Stimulated activated CD8-positive, alpha-beta memory T cell treated with anti-CD3 and anti-CD28 coated beads, Interleukin-12 subunit alpha, Interleukin-12 subunit beta, amount 100 ng/mL, for 4 hours (primary cell): Measurements from ENCODE around the gene CLCN3.
A peak's percentile ranks its signal among the peaks of the same experiment; 100 is the strongest.
"Not testable (repeated sequence)": the region's sequence is repeated elsewhere in the genome, so short reads cannot be mapped to it uniquely, and the experiment has no call there.

ENCODE experiments used
- DNase-seq: peaks from one replicate; pipeline ENCODE4 v3.0.0-alpha.2; 2020; ENCODE audit warnings: low read depth

Gene CLCN3

DNA sequence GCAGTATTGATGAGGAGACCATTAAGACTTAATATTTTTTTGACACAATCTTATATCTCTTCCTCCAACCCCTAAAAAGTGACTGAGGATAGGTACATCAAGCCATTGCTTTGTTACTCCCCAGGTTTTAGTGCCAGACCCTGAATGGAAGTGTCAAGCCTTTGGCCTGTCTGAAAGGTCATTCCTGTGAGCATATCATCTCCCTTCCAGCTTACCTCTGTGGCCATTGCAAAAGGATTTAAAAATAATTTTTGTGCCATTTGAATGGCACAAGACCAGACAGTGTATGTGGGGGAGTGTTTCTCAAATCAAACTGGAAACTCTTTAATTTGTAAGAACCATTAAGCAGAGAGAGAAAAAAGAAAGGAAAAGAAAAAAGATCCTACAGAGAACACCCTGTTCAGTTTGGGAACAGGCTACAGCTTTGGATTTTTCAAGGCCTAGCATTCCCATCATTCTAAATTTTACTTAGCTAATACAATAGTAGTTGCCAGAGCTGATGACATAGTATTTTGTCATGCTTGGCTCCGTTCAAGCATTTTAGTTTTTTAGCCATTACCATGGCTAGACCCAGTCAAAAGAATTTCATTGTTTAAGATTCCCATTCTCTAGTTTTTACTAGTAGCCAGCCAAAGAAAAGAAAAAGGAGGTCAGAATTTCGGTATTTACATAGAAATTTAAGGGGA lies 87.7 kb downstream of the CLCN3 start:
- DNase-seq = no peak

DNA sequence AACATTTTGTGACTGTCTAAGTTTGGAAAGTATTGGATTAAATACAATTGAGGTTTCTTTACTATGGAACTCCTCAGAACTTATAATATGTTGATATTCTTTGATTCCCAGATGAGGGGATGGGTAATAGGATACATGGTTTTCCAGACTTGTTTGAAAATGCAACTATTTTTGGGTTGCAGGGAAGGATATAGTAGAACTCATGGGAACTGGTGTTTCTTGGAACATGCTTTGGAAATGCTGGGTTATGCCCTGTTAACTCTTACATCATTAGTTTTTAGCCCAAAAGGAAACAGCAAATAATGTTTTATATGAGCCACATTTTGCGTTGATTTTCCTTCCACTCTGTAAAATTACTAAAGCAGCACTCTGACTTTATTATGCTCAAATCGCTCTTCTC lies 95.4 kb downstream of the CLCN3 start:
- DNase-seq = no peak

- DNase-seq = no peak
Measured at GRCh38 chr4:169716677-169717076, 96.3 kb downstream of the CLCN3 start.

GRCh38 chr4:169720529-169720928 lies 100.2 kb downstream of the CLCN3 start:
- DNase-seq = no peak

DNA sequence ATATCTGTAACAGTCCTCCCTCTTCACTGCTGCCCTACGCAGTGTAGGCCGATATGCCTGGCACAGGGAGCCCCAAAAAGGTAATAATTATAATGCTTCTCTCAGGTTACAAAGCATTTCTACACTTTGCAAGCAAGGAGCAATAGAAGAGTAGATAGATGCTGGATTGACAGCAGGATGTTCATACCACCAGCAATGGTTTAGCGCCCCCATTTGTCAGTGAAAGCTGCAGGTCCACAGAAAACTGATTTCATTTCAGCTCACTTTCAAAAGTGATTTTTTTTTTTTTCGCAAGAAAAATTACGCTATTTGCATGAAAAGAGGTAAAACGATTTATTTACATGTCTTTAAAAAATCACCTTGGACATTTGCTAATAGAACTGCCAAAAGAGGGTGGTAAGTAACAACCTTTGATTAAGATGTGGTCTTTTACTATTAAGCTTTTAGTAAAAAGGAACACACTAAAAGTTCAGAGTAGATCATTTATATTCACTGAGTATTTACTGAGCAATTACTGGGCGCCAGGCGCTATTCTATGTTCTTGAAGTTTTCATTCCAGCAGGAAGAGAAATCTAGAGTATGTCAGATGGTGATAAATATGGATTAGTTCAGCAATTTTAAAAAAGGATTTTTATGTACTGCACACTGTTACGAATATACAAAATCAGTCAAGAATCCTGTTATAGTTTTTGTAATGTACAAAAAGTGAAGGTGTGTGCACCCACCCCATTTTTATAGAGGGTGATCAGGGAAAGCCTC lies 103.0 kb downstream of the CLCN3 start:
- DNase-seq = no peak

DNA sequence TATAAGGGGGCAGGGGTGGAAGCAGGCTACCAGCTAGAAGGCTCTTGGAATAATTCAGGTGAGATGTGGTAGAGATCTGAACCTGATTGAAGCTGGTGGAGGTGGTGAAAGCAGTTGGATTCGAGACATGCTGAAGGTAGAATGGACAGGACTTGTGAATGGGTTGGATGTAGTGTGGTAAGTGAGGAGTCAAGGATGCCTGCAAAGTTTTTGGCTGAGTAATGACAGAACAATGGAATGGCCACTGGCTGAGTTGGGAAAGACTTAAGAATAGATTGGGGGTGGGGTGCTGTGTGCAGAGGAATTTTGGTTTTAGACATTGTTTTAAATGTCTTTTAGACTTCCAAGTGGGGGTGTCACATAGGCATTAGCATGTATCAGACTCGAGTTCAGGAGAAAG lies 103.9 kb downstream of the CLCN3 start:
- no peak for DNase-seq

DNA sequence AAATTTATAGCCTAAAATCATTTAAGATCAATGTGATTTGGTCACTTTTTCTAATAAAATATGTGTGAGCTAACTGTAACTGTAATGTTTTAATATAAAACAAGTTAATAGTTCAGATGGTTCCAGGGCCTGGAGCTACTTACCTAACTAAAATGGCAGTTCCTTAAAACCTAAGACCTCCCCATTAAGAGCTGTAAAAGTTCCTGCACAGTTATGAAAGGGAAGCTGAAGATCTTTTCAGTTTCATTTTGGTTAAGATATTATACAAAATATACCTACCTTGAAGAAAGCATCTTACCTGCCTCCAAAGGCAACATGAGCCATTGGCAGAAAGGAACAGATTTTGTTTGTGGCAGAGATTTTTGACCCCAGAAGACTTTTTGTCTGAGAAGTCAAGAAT lies 107.2 kb downstream of the CLCN3 start:
- DNase-seq = no peak

DNA sequence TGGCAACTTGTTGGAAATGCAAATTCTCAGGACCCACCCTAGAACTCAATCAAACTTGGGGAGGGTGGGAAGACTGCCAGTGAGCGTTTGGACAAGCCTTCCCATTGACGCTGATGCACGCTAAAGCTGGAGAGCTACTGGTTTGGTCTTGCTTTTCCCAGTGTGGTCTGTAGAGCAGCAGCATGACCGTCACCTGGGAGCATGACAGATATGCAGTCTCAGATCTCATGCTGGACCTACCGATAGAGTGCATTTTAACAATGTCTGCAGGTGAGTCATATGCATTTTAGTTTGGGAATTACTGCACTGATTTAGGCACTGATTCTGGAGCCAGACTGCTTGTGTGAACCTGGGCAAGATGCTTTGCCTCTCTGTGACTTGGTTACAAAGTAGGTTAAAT lies 110.2 kb downstream of the CLCN3 start:
- no peak for DNase-seq

- not testable (repeated sequence) for DNase-seq
Measured at GRCh38 chr4:169738604-169739003, 118.2 kb downstream of the CLCN3 start.

- DNase-seq = no peak
Measured at GRCh38 chr4:169741569-169741968, 121.2 kb downstream of the CLCN3 start.

DNA sequence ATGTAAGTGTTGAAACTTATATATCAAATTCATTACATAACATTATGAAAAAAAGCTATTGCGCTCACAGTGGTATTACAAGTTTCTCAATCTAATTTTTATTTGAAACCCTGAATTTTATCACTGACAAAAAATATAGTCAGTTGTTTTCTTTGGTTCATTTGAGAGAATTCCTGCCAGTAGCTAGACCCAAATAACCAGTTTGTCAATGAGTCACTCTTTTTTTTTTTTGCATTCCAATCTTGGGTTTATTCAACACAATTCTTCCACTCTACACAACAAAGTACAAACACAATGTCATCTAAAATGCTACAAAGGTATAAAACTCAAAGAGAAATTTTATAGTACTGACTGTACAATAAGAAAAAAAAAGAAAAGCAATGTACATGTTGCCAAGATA lies 124.2 kb downstream of the CLCN3 start:
- no peak for DNase-seq

DNA sequence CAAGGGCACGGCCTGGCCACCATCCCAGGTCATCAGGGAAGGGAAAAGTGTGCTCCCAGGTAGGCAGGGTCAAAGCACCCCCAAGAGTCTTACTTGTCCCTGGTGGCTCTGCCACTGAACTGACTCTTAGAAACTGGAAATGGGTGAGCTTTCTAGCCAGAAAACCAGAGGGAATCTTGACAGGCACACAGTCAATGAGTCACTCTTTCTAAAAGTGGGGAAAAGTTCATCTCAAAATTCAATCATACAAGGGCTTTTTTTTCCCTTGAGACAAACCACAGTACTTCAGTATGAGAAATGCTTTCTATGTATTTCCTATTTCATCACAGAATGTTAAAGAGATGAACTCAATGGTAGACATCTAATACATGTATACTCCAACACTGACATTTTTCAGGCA lies 124.9 kb downstream of the CLCN3 start:
- no peak for DNase-seq

- no peak for DNase-seq
Measured at GRCh38 chr4:169756971-169757574, 136.7 kb downstream of the CLCN3 start.

DNA sequence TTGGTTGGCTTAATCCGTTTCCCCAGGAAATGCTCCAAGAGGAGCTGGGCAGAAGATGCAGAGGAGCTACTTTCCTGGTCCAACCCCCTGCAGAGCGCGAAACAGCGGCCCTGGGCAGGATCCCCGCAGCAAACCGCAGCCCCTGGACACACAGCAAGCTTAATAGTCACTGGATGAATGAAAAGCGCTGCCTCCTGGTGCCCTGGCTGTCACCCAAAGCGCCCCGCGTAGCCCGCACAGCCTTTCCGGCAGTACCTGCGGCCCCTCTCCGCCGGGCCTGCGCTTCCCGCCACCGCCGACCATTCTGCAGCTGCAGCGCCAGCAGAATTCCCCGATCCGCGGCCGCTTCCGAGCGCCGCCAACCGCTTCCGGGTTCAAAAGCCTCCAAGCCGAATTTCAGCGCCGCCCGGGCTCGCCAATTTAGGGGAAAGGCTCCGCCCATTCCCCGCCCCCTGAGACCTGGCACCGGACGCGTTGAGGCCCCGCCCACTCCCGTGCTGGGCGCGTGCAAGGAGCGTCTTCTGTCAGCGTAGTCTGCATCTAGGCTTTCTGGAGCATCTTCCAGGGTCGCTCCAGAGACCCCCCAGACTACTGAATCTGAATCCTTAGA lies 137.3 kb downstream of the CLCN3 start, which contains the start of gene HPF1:
TSS of gene HPF1 (minus strand) at position 370 of the 610 bp plus-strand sequence. CDS start at position 303, 67 bp downstream.
- peak; percentile 90 for DNase-seq

- no peak for DNase-seq
Measured at GRCh38 chr4:169758401-169758962, 138.1 kb downstream of the CLCN3 start.

DNA sequence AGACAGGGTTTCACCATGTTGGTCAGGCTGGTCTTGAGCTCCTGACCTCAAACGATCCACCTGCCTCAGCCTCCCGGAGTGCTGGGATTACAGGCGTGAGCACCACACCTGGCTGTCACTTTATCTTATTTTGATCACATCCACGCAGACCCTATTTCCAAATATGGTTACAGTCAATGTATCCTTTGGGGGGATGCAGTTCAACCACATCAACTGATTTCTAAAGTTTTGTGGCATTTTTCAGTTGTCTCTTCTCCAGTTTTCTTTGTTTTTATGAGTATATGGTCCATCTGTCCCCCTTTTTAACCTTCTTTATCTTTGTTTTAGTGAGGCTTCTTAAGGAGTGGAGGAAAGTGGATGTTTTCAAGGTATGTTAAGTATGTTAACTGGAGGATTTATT lies 141.5 kb downstream of the CLCN3 start:
- DNase-seq = no peak

GRCh38 chr4:169765835-169766234 lies 145.5 kb downstream of the CLCN3 start:
- DNase-seq = no peak

- DNase-seq = no peak
Measured at GRCh38 chr4:169766741-169767140, 146.4 kb downstream of the CLCN3 start.

DNA sequence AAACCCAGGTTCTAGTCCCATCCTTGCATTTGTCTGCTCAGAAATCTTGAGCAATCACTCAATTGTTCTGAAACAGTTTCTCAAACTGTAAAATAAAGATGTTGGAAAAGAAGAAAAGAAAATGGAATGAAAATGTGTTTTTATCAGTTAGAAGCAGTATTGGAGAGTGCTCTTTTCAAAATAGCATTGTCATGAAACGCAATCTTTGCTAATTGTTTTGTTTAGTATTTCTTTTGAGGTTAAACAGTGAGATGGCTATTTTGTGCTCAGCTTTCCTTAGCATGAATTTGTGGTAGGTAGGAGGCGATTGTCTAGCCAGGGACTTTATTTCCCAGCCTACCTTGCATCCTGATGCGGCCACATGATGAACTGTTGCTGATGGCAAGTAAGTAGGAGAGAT lies 148.0 kb downstream of the CLCN3 start:
- DNase-seq = no peak

DNA sequence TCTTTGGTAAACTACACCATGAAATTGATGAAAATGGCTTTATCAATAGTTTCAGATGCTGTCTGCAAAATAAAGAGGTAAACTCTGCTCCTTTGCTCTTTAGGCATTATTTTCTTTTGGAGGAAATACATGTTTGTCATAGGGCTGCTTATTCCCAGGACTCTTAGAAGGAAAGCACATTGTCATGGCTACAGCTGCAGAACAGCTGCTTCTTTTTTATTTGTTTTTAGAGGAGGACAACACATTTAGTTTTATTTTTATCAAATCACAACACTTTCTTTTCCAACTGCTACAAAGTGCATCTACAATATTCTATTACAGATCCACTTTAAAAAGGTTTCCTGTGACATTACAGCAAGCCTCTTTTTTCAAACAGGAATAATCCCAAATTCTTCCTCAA lies 150.0 kb downstream of the CLCN3 start:
- no peak for DNase-seq

DNA sequence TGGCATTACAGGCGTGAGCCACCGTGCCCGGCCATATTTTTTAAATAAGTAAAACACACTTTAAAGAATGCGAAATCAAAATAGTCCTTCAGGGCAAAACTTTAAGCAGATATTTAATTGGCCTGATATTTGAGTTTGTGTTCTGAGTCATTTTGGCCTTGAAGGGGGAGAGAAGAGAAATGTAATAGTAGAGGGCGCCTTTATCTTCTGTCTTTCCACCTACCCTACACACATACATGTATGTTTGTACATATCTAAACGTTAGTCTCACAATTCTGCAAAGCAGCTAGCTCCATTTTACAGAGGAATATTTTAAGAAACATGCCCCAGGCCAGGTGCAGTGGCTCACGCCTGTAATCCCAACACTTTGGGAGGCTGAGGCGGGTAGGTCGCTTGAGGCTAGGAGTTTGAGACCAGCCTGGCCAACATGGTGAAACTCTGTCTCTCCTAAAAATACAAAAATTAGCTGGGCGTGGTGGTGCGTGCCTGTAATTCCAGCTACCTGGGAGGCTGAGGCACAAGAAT lies 151.2 kb downstream of the CLCN3 start:
- DNase-seq = not testable (repeated sequence)
